Measurements from ENCODE around the gene SMYD3. TPM values are rescaled to one million over a fixed set of nuclear protein-coding genes. Genes with fewer than 3 reads are reported as not detected.

The SMYD3 gene
- polyA plus RNA-seq, 1 donor from 2014 or later, result 48.6 TPM

DNA sequence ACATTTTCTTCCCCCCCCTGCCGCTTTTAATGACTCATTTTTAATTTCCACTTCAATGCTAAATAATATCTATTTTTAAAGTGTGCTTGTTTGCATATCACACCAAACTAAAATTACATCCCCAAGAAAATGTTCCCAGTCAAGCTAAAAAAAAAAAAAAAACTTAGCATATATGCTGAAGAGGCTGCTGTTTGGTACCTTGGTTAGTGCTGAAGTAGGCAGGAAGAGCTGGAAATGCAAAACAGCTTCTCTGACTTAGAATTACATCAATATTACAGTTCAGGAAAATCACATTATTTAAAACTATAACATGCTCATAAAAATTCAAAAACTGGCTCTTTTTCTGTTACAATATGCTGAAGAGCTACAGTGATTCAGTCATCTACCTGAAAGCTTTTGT lies 372.3 kb downstream of the SMYD3 start:
- no peak for TF ChIP-seq EZH2 (IDR thresholded peaks at IDR 0.05; ENCODE audit: borderline replicate concordance, insufficient read depth, low read length, poor library complexity, severe bottlenecking)
- H3K4me3 ChIP-seq (ENCODE audit: low read length), result no peak overlapping the region

DNA sequence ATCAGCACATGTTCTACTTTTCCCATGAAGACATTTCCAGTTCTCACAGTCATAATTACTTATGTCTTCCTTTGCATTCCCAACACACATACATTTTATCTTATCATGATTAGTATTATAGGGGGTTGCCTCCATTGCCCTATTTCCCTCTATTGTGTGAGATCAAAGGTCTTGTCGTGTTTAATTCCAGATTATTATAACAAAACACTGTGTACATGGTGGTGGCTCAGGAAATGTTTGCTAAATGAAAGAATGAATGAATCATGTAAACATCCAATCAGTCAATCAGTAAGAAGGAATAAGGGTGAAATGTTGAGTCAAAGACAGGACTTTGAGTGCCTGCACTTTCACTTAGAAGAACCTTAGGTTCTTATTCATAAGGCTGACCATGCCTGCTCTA lies 376.0 kb downstream of the SMYD3 start:
- H3K4me3 ChIP-seq (ENCODE audit: low read length), result no peak overlapping the region
- H3K36me3 ChIP-seq (ENCODE audit: insufficient read depth, low read length), result no peaks in the 10 kb centered on the region
- H3K79me2 ChIP-seq (replicated peaks; ENCODE audit: insufficient read depth, low read length), result no peaks in the 10 kb centered on the region
- H3F3A ChIP-seq (ENCODE audit: insufficient read depth, low read length, poor library complexity, severe bottlenecking), result no peaks in the 10 kb centered on the region
- H4K20me1 ChIP-seq (ENCODE audit: insufficient read depth), result no peaks in the 10 kb centered on the region
- H2AFZ ChIP-seq (ENCODE audit: low read depth, low read length), result no peak overlapping the region
- no peaks in the 10 kb centered on the region for H3K9me2 ChIP-seq (ENCODE audit: insufficient read depth, low read length)
- no peaks in the 10 kb centered on the region for H3K27me3 ChIP-seq (ENCODE audit: insufficient read depth, low read depth, low read length)
- TF ChIP-seq, protein P1, sequence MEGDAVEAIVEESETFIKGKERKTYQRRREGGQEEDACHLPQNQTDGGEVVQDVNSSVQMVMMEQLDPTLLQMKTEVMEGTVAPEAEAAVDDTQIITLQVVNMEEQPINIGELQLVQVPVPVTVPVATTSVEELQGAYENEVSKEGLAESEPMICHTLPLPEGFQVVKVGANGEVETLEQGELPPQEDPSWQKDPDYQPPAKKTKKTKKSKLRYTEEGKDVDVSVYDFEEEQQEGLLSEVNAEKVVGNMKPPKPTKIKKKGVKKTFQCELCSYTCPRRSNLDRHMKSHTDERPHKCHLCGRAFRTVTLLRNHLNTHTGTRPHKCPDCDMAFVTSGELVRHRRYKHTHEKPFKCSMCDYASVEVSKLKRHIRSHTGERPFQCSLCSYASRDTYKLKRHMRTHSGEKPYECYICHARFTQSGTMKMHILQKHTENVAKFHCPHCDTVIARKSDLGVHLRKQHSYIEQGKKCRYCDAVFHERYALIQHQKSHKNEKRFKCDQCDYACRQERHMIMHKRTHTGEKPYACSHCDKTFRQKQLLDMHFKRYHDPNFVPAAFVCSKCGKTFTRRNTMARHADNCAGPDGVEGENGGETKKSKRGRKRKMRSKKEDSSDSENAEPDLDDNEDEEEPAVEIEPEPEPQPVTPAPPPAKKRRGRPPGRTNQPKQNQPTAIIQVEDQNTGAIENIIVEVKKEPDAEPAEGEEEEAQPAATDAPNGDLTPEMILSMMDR (IDR thresholded peaks at IDR 0.05; ENCODE audit: poor library complexity, severe bottlenecking), result no peak
- no peak for TF ChIP-seq EP300 (conservative IDR thresholded peaks at IDR 0.05; ENCODE audit: poor library complexity, severe bottlenecking)
- no peak for TF ChIP-seq TAF1 (IDR thresholded peaks at IDR 0.05; ENCODE audit: low read depth)
- no peak for TF ChIP-seq MXI1 (conservative IDR thresholded peaks at IDR 0.05; ENCODE audit: poor library complexity, severe bottlenecking)
- no peak for TF ChIP-seq EZH2 (IDR thresholded peaks at IDR 0.05; ENCODE audit: borderline replicate concordance, insufficient read depth, low read length, poor library complexity, severe bottlenecking)
- TF ChIP-seq, protein P2, sequence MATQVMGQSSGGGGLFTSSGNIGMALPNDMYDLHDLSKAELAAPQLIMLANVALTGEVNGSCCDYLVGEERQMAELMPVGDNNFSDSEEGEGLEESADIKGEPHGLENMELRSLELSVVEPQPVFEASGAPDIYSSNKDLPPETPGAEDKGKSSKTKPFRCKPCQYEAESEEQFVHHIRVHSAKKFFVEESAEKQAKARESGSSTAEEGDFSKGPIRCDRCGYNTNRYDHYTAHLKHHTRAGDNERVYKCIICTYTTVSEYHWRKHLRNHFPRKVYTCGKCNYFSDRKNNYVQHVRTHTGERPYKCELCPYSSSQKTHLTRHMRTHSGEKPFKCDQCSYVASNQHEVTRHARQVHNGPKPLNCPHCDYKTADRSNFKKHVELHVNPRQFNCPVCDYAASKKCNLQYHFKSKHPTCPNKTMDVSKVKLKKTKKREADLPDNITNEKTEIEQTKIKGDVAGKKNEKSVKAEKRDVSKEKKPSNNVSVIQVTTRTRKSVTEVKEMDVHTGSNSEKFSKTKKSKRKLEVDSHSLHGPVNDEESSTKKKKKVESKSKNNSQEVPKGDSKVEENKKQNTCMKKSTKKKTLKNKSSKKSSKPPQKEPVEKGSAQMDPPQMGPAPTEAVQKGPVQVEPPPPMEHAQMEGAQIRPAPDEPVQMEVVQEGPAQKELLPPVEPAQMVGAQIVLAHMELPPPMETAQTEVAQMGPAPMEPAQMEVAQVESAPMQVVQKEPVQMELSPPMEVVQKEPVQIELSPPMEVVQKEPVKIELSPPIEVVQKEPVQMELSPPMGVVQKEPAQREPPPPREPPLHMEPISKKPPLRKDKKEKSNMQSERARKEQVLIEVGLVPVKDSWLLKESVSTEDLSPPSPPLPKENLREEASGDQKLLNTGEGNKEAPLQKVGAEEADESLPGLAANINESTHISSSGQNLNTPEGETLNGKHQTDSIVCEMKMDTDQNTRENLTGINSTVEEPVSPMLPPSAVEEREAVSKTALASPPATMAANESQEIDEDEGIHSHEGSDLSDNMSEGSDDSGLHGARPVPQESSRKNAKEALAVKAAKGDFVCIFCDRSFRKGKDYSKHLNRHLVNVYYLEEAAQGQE (IDR thresholded peaks at IDR 0.05; ENCODE audit: borderline replicate concordance), result no peak
- TF ChIP-seq SMC3 (conservative IDR thresholded peaks at IDR 0.05; ENCODE audit: poor library complexity), result no peak
- no peak for TF ChIP-seq RAD21 (conservative IDR thresholded peaks at IDR 0.05)
- TF ChIP-seq POLR2AphosphoS5 (IDR thresholded peaks at IDR 0.05), result no peak
- H3K4me2 ChIP-seq (ENCODE audit: low read length), result no peak overlapping the region
- H3K9ac ChIP-seq (ENCODE audit: low read length), result no peak overlapping the region
- H3K9me3 ChIP-seq (ENCODE audit: low read length), result no peaks in the 10 kb centered on the region
- H3K27ac ChIP-seq (ENCODE audit: low read length), result no peak overlapping the region

More for the DNA sequence above, 372.3 kb downstream of the SMYD3 start:
- H4K20me1 ChIP-seq (ENCODE audit: insufficient read depth), result no peaks in the 10 kb centered on the region
- H3K9me2 ChIP-seq (ENCODE audit: insufficient read depth, low read length), result no peaks in the 10 kb centered on the region
- H3K79me2 ChIP-seq (replicated peaks; ENCODE audit: insufficient read depth, low read length), result no peaks in the 10 kb centered on the region
- H3K9ac ChIP-seq (ENCODE audit: low read length), result no peak overlapping the region
- H3F3A ChIP-seq (ENCODE audit: insufficient read depth, low read length, poor library complexity, severe bottlenecking), result no peaks in the 10 kb centered on the region
- H3K9me3 ChIP-seq (ENCODE audit: low read length), result no peaks in the 10 kb centered on the region
- H3K27ac ChIP-seq (ENCODE audit: low read length), result no peak overlapping the region
- H3K4me2 ChIP-seq (ENCODE audit: low read length), result no peak overlapping the region
- no peak overlapping the region for H2AFZ ChIP-seq (ENCODE audit: low read depth, low read length)
- no peaks in the 10 kb centered on the region for H3K27me3 ChIP-seq (ENCODE audit: insufficient read depth, low read depth, low read length)
- H3K36me3 ChIP-seq (ENCODE audit: insufficient read depth, low read length), result no peaks in the 10 kb centered on the region

Data from neural cell (in vitro differentiated cells).